Thyroid gland (tissue), 4 donors: Measurements from ENCODE around the gene PSMD1. TPM values are rescaled to one million over a fixed set of nuclear protein-coding genes. Genes with fewer than 3 reads are reported as not detected.

ENCODE experiments used
- DNase-seq, 2 donors: peaks; one replicate each; pipeline ENCODE4 v3.0.0-alpha.2; 2019
- H3K27ac ChIP-seq, 3 donors: fragments of 200-600 bp; sonication (generic); 1 replicate in 2 of 3; 2 replicates in 1 of 3; pipeline ENCODE4 v1.5.1; 2016 to 2019; ENCODE audit warnings: mild to moderate bottlenecking in 1 of 3, moderate library complexity in 1 of 3
- H3K27me3 ChIP-seq: fragments of 200-600 bp; sonication (generic); one replicate; pipeline ENCODE4 v1.5.1; 2019
- H3K36me3 ChIP-seq, 2 donors: fragments of 200-600 bp; sonication (generic); one replicate each; pipeline ENCODE4 v1.5.1; 2016 to 2019
- H3K4me1 ChIP-seq, 2 donors: fragments of 200-600 bp; sonication (generic); one replicate each; pipeline ENCODE4 v1.5.1; 2017 to 2019
- H3K4me3 ChIP-seq, 3 donors: fragments of 200-600 bp; sonication (generic); replicated peaks in 1 of 3; 1 replicate in 2 of 3; 2 replicates in 1 of 3; pipeline ENCODE4 v1.5.1; 2016; ENCODE audit warnings: mild to moderate bottlenecking in 1 of 3
- H3K9me3 ChIP-seq: fragments of 200-600 bp; sonication (generic); one replicate; pipeline ENCODE4 v1.5.1; 2017
- POLR2A ChIP-seq, 2 donors: fragments of 450-650 bp; IDR thresholded peaks; one replicate each; pipeline ENCODE4 v1.6.1; 2017; ENCODE audit warnings: antibody characterized with exemption in 2 of 2, mild to moderate bottlenecking in 2 of 2, moderate library complexity in 1 of 2
- WGBS, 2 donors: methylation state at CpG; one replicate each; pipeline ENCODE4 v1.1.5; 2017; 5-methylcytosine and 5-hydroxymethylcytosine counted together
- intact Hi-C: fragments of 100-400 bp; cut with DNase I; formaldehyde crosslinking; loops from one replicate; pipeline ENCODE4 v1.15.1; 2023
- total RNA-seq, 4 donors: library from RNA; depleted of rRNA; stranded (reverse); fragments of >200 nt; gene quantifications; one replicate each; pipeline ENCODE4 v1.2.3, GENCODE V29; 2016
- TF ChIP-seq, protein P1 (sequence below), 6 experiments: fragments of 200-600 bp in 3 of 6; fragments of 450-650 bp in 3 of 6; sonication (generic) in 3 of 6; IDR thresholded peaks; one replicate each; pipeline ENCODE4 v1.5.1; 2016 to 2019; ENCODE audit warnings: antibody characterized with exemption in 6 of 6, mild to moderate bottlenecking in 2 of 6, inconsistent platforms in 1 of 6, moderate library complexity in 1 of 6

The PSMD1 gene
- total RNA-seq, 4 donors from 2014 or later: 60.2 to 98.7 (median 78.4) TPM

DNA sequence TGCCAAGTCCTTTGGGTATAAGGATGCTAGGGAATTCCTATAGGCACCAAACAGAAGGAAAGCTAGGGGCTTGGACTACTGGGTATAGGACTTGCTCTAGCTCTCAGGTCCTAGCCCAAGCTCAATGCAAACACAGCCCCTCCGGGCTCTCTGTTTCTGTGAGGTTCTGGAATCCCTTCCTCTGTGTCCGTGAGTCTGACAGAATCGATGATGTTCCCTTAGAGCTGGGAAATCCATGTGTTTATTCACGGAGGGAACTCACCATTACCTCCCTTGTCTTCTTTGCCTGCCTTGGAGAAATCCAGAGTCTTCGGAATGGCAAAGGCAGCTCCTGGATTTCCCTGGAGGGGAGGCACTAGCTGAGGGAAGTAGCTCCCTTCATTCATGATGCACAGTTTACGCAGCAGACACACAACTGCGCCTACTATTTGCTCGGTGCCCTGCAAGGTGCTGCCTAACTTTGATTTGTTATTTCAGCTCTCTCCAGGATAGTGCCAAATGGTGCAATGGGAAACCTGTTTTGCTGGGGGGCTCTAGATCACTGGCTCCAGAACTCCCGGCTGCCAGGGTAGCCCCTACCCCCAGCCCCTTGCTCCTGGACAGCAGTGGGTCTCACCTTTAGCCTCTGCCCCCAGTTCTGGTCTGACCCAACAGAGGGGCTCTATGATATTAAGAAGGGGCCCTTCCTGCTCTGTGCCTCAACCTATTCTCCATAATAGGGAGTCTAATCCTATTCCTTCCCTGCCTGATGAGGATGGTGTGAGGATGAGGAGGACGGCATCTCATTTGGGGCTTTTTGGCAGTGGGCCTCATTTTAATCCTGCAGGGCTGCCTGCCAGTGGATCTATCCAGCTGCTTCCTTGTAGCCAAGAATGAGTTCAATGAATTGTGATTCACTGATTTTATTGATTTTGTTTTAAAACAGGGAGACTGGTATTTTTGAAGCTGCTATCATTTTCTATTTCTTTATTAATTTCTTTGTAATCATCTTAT, 8.4 kb upstream of the PSMD1 start:
- WGBS, 2 donors: 65 to 66% methylated on average over 10 of the region's 10 CpGs
- intact Hi-C loops: no loop called here
- Histone ChIP-seq H3K4me1 (peaks cover 0 to 7% of the 10 kb centered on the region in 2 donors), H3K27ac (no peak overlapping the region), H3K9me3 (no peaks in the 10 kb centered on the region), H3K4me3 (no peak overlapping the region), H3K27me3 (no peaks in the 10 kb centered on the region), H3K36me3 (no peaks in the 10 kb centered on the region)
- no peak for DNase-seq
- no peak for TF ChIP-seq POLR2A (IDR thresholded peaks at IDR 0.05)
- TF ChIP-seq, protein P1, sequence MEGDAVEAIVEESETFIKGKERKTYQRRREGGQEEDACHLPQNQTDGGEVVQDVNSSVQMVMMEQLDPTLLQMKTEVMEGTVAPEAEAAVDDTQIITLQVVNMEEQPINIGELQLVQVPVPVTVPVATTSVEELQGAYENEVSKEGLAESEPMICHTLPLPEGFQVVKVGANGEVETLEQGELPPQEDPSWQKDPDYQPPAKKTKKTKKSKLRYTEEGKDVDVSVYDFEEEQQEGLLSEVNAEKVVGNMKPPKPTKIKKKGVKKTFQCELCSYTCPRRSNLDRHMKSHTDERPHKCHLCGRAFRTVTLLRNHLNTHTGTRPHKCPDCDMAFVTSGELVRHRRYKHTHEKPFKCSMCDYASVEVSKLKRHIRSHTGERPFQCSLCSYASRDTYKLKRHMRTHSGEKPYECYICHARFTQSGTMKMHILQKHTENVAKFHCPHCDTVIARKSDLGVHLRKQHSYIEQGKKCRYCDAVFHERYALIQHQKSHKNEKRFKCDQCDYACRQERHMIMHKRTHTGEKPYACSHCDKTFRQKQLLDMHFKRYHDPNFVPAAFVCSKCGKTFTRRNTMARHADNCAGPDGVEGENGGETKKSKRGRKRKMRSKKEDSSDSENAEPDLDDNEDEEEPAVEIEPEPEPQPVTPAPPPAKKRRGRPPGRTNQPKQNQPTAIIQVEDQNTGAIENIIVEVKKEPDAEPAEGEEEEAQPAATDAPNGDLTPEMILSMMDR (IDR thresholded peaks at IDR 0.05): no peak

DNA sequence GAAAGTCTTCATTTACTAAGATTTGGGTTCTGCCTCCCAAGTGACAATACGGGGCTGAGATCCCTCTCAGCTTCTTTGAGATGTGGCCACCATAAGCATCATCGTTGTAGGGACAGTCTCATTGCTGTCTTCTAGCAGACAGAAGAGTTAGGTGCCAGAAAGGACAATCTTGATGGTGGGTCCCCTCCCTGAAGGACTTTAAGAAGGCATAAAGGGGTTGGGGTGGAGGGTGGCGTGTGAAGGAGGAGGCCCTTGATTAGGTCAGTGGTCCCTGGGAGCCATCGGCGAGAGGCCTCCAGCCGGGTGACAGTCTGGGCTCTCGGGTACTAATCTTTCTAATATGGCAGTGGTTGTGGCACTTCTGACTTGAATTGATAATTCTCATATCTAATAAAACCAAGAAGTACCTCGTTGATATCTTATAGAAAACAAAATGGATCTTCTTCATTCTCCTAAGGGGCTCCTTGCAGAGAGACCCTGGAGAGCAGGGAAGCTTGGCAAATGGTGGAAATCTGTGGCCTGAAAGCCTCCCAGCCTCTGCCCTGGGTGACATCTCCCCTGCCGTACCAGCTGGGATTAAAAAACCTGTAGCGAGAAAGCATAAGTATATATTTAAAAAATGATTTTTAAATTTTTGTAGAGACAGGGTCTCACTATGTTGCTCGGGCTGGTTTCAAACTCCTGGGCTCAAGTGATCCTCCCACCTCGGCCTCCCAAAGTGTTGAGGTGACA, 7.2 kb upstream of the PSMD1 start:
- intact Hi-C loops: no loop called here
- TF ChIP-seq, protein P1 (IDR thresholded peaks at IDR 0.05): no peak
- no peak for TF ChIP-seq POLR2A (IDR thresholded peaks at IDR 0.05)
- no peaks in the 10 kb centered on the region for H3K9me3 ChIP-seq
- WGBS, 2 donors: 85 to 86% methylated on average over 12 of the region's 12 CpGs
- no peaks in the 10 kb centered on the region for H3K27me3 ChIP-seq
- H3K36me3 ChIP-seq: no peaks in the 10 kb centered on the region
- no peak for DNase-seq
- no peak overlapping the region for H3K4me3 ChIP-seq
- peaks cover 0 to 7% of the 10 kb centered on the region in 2 donors for H3K4me1 ChIP-seq
- H3K27ac ChIP-seq: no peak overlapping the region

DNA sequence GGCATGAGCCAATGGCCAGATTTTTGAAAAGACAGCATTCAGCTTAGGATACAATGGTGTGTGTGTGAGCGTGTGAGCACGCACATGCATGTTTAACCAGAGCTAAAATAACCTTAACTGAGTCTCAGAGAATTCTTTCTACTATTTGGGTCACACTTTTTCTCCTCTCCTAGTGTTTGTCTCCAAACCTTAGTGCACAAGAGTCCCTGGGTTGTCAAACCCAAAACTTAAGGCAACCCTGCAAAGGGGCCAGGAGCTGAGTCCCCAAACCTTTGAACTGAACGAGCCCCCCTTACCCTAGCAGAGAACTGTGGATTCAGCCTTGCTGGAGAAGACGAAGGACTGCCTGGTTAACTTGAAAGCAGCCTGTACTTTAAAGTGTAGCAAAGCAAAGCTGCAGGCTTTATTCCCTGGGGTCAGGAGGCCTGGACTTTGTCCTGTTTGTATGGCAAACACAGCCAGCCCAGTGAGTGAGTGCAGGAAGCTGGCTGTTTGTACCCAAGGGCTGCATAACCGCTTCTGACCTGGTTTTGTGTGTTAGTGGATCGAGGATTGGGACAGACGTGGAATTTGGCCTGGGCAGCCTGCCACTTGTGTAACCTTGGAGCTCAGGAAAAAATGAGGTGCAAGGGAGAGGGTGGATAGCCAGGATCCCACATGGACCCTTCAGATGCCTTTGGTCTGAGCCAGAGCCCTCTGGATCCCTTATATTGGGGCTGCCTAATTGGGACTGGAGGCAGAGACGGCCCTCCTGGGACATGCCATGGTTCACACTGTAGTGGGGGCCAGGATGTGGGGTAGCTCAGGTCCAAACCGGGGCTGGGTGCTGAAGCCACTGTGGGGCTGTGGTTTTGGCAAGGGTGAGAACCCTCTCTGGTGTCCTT, 6.4 kb upstream of the PSMD1 start:
- H3K27ac ChIP-seq: no peak overlapping the region

DNA sequence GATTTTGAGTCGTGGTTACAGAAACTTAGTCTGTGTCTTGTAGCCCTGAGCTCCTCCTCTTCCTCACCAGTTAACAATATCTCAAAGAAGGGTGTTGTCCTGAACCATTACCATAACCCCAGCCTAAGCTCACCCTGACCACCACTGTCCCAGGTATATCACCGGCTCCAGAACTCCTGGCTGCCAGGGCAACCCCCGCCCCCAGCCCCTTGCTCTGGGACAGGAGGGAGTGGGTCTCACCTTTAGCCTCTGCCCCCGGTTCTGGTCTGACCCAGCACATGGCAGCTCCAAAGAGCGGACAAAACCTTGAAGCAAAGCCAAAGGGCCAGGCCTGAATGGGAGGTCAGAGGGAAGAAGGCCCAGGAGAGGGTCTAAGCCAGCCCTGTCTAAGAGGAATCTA, 5.6 kb upstream of the PSMD1 start:
- Histone ChIP-seq H3K27ac (no peak overlapping the region), H3K4me3 (no peak overlapping the region), H3K9me3 (no peaks in the 10 kb centered on the region), H3K27me3 (no peaks in the 10 kb centered on the region), H3K4me1 (peaks cover 0 to 7% of the 10 kb centered on the region in 2 donors), H3K36me3 (no peaks in the 10 kb centered on the region)
- 63 to 81% methylated on average over 4 to 5 of the region's 5 CpGs for WGBS, 2 donors
- no peak for DNase-seq
- intact Hi-C loops: no loop called here
- TF ChIP-seq, protein P1 (IDR thresholded peaks at IDR 0.05): no peak
- no peak for TF ChIP-seq POLR2A (IDR thresholded peaks at IDR 0.05)

More for the DNA sequence above, 6.4 kb upstream of the PSMD1 start:
- no peak overlapping the region for H3K4me3 ChIP-seq
- H3K4me1 ChIP-seq: peaks cover 0 to 7% of the 10 kb centered on the region in 2 donors
- 57 to 63% methylated on average over 8 to 9 of the region's 9 CpGs for WGBS, 2 donors
- no peaks in the 10 kb centered on the region for H3K36me3 ChIP-seq
- H3K27me3 ChIP-seq: no peaks in the 10 kb centered on the region
- DNase-seq: no peak
- intact Hi-C loops: no loop called here
- H3K9me3 ChIP-seq: no peaks in the 10 kb centered on the region
- TF ChIP-seq, protein P1 (IDR thresholded peaks at IDR 0.05): no peak
- no peak for TF ChIP-seq POLR2A (IDR thresholded peaks at IDR 0.05)
